ENCODE measurements around the gene LRRFIP2.

LRRFIP2 gene

GRCh38 chr3:37014620-37015019 lies 159.8 kb downstream of the LRRFIP2 start:
- no peak for DNase-seq
